SK-N-SH (cell line): ENCODE data around the gene APBA3.

Experiments used
- ELF1 ChIP-seq: IDR thresholded peaks from 2 replicates; pipeline ENCODE4 v1.4.0; 2012
- EP300 ChIP-seq, 2 experiments: IDR thresholded peaks; 2 replicates each; pipeline versions ENCODE4 v1.4.0 to v1.6.1; 2012; ENCODE audit warnings: borderline replicate concordance in 1 of 2, low read depth in 1 of 2, low read length in 1 of 2
- JUND ChIP-seq: IDR thresholded peaks from 2 replicates; pipeline ENCODE4 v1.4.0; 2012
- POLR2AphosphoS5 ChIP-seq: IDR thresholded peaks from 2 replicates; pipeline ENCODE4 v1.6.1; 2012; ENCODE audit warnings: low read depth, low read length
- TEAD4 ChIP-seq: IDR thresholded peaks from 2 replicates; pipeline ENCODE4 v1.4.0; 2012; ENCODE audit warnings: mild to moderate bottlenecking, borderline replicate concordance; ENCODE audit not compliant: insufficient read depth
- YY1 ChIP-seq: IDR thresholded peaks from 2 replicates; pipeline ENCODE4 v1.4.0; 2012; ENCODE audit warnings: low read depth, mild to moderate bottlenecking
- TF ChIP-seq, protein P1 (sequence below): fragments of 200-600 bp; sonication (generic); IDR thresholded peaks from 2 replicates; pipeline ENCODE4 v1.6.1; 2017; ENCODE audit warnings: antibody characterized with exemption, mild to moderate bottlenecking, moderate library complexity

DNA sequence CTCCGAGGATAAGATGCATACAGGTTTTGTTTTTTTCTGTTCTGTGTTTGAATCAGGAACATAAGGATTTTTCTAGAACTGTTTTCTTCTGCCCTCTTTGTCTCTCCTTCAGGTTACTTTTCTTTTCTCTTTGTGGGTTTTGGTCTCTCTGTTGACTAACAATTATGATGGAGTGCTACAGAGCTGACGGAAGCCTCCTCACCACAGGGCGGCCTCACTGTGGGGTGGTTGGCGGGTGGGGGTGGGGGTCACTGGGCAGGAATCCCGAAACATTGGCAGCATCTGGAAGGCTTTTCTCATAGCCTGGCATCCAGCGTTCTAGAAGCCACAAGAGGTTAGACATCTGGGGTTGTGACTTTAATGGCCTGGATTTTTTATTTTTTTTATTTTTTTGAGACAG, 36.6 kb upstream of the APBA3 start:
- TF ChIP-seq, protein P1, sequence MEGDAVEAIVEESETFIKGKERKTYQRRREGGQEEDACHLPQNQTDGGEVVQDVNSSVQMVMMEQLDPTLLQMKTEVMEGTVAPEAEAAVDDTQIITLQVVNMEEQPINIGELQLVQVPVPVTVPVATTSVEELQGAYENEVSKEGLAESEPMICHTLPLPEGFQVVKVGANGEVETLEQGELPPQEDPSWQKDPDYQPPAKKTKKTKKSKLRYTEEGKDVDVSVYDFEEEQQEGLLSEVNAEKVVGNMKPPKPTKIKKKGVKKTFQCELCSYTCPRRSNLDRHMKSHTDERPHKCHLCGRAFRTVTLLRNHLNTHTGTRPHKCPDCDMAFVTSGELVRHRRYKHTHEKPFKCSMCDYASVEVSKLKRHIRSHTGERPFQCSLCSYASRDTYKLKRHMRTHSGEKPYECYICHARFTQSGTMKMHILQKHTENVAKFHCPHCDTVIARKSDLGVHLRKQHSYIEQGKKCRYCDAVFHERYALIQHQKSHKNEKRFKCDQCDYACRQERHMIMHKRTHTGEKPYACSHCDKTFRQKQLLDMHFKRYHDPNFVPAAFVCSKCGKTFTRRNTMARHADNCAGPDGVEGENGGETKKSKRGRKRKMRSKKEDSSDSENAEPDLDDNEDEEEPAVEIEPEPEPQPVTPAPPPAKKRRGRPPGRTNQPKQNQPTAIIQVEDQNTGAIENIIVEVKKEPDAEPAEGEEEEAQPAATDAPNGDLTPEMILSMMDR, result no peak
- no peak for TF ChIP-seq POLR2AphosphoS5
- no peak for TF ChIP-seq TEAD4
- no peak for TF ChIP-seq ELF1
- TF ChIP-seq EP300 (IDR thresholded peaks at IDR 0.05; ENCODE audit: borderline replicate concordance in 1 of 2, low read depth in 1 of 2, low read length in 1 of 2), result no peak
- TF ChIP-seq JUND, result no peak
- TF ChIP-seq YY1, result no peak
